Psoas muscle (tissue), 8 donors: ENCODE results near the gene IGFBP1. TPM values are rescaled to one million over a fixed set of nuclear protein-coding genes. Genes with fewer than 3 reads are reported as not detected.

Experiments used
- ATAC-seq, 4 donors: fragments of 200-7000 bp; cut with Tn5 transposase; one replicate each; pipeline ENCODE4 v1.9.1; 2020; ENCODE audit warnings: moderate library complexity in 3 of 4, mild to moderate bottlenecking in 2 of 4
- DNase-seq, 2 donors: peaks; one replicate each; pipeline ENCODE4 v3.0.0-alpha.2; 2020
- H3K27ac ChIP-seq: fragments of 200-600 bp; one replicate; pipeline ENCODE4 v1.8.0; 2022
- H3K27me3 ChIP-seq, 3 donors: fragments of 200-600 bp in 1 of 3; one replicate each; pipeline versions ENCODE4 v1.6.1 to v1.8.0; 2013 to 2022; ENCODE audit warnings: low read length in 2 of 3, mild to moderate bottlenecking in 2 of 3, moderate library complexity in 1 of 3; ENCODE audit not compliant: insufficient read depth in 3 of 3
- H3K36me3 ChIP-seq, 2 donors: fragments of 200-600 bp in 1 of 2; one replicate each; pipeline versions ENCODE4 v1.6.1 to v1.8.0; 2013 to 2022; ENCODE audit warnings: low read depth in 1 of 2, mild to moderate bottlenecking in 1 of 2, moderate library complexity in 1 of 2; ENCODE audit not compliant: insufficient read depth in 1 of 2
- H3K4me1 ChIP-seq: fragments of 200-600 bp; one replicate; pipeline ENCODE4 v1.8.0; 2022
- H3K4me3 ChIP-seq: fragments of 200-600 bp; one replicate; pipeline ENCODE4 v1.8.0; 2022; ENCODE audit warnings: mild to moderate bottlenecking
- H3K9me3 ChIP-seq: fragments of 200-600 bp; one replicate; pipeline ENCODE4 v1.8.0; 2022
- CTCF ChIP-seq: fragments of 200-600 bp; IDR thresholded peaks from one replicate; pipeline ENCODE4 v1.8.0; 2022; ENCODE audit warnings: antibody characterized with exemption
- WGBS, 3 donors: extraction: QIAGEN DNeasy Blood & Tissue Kit; methylation state at CpG; one replicate each; pipeline versions ENCODE4 v1.1.6 to v1.1.7; 2013; 5-methylcytosine and 5-hydroxymethylcytosine counted together
- intact Hi-C, 2 donors: fragments of 100-400 bp; cut with DNase I; formaldehyde crosslinking; loops; one replicate each; pipeline versions ENCODE4 v1.11.0 to v1.14.2; 2022
- polyA plus RNA-seq, 3 donors: library from polyadenylated mRNA; stranded (reverse); fragments of 200-250 nt; gene quantifications; one replicate each; pipeline ENCODE4 v1.2.3, GENCODE V29; 2013
- total RNA-seq, 4 donors: library from RNA; stranded (reverse); fragmentation: NEBNext Ultra II Directional in 2 of 4; extraction: Animal tissue kit (Norgen Biotek cat#: 25700) in 2 of 4; gene quantifications; one replicate each; pipeline versions ENCODE4 v1.2.1 to v1.2.4, GENCODE V29; 2021 to 2023
- donor health status: healthy with polysubstance abuse.
- donor health status: DM: no; HTN: no; CAD: no; lungs with moderate emphysema.
- donor health status: Bipolar disorder and iron deficiency.
- donor health status: healthy.
- donor health status: DM: yes; HTN: yes; CAD: no.
- donor health status: DM: no; HTN: no; CAD: no.
- donor health status: DM: no; HTN: no; CAD: no.
- donor health status: DM: yes; HTN: yes; CAD: no.

Gene IGFBP1
- total and polyA plus RNA-seq, 7 donors = not detected

- no peak for TF ChIP-seq CTCF
- ATAC-seq (no peak), DNase-seq (no peak)
- H3K36me3 ChIP-seq = no peaks in the 10 kb centered on the region
- no peak overlapping the region for H3K27ac ChIP-seq
- H3K27me3 ChIP-seq = peaks cover 0 to 61% (median 16%) of the 10 kb centered on the region in 3 donors
- H3K4me1 ChIP-seq = peaks cover 16% of the 10 kb centered on the region
- H3K9me3 ChIP-seq = no peaks in the 10 kb centered on the region
- 3 to 9% (median 8%) methylated on average over 17 to 31 of the region's 31 CpGs for WGBS, 3 donors
- H3K4me3 ChIP-seq = peak overlapping the region; percentile 65
- intact Hi-C loops = loop anchor here in 1 of 2 donors (2.0 kb wide), 1 partner anchor 1167 kb away; no protein-coding TSS in a partner anchor
These were observed 33.1 kb downstream of the IGFBP1 start for GRCh38 chr7:45921381-45921698.

- no peak overlapping the region for H3K27ac ChIP-seq
- peak; percentile 59 for TF ChIP-seq CTCF
- H3K36me3 ChIP-seq = no peaks in the 10 kb centered on the region
- ATAC-seq (peak in 3 of 4 donors; percentile 14 to 59 (median 29)), DNase-seq (peak; percentile 51 to 65)
- peak overlapping the region; percentile 65 for H3K4me3 ChIP-seq
- intact Hi-C loops = loop anchor here (2.0 kb wide), 1 partner anchor 1167 kb away; no protein-coding TSS in a partner anchor
- no peaks in the 10 kb centered on the region for H3K9me3 ChIP-seq
- H3K4me1 ChIP-seq = peaks cover 16% of the 10 kb centered on the region
- H3K27me3 ChIP-seq = peaks cover 0 to 61% (median 16%) of the 10 kb centered on the region in 3 donors
- 6 to 16% (median 15%) methylated on average over 36 of the region's 36 CpGs for WGBS, 3 donors
These were observed 33.6 kb downstream of the IGFBP1 start for GRCh38 chr7:45921699-45922519.

GRCh38 chr7:45922810-45923209 lies 34.5 kb downstream of the IGFBP1 start:
- Histone ChIP-seq H3K9me3 (no peaks in the 10 kb centered on the region), H3K4me3 (peak overlapping the region; percentile 65), H3K27ac (no peak overlapping the region), H3K36me3 (no peaks in the 10 kb centered on the region), H3K4me1 (peaks cover 10% of the 10 kb centered on the region), H3K27me3 (peaks cover 0 to 57% (median 16%) of the 10 kb centered on the region in 3 donors)
- TF ChIP-seq CTCF = no peak
- ATAC-seq = peak in 1 of 4 donors; percentile 8
- WGBS, 3 donors = 13 to 22% (median 16%) methylated on average over 11 of the region's 11 CpGs
- no peak for DNase-seq
- intact Hi-C loops = loop anchor here in 1 of 2 donors (2.0 kb wide), 1 partner anchor 1166 kb away; no protein-coding TSS in a partner anchor

DNA sequence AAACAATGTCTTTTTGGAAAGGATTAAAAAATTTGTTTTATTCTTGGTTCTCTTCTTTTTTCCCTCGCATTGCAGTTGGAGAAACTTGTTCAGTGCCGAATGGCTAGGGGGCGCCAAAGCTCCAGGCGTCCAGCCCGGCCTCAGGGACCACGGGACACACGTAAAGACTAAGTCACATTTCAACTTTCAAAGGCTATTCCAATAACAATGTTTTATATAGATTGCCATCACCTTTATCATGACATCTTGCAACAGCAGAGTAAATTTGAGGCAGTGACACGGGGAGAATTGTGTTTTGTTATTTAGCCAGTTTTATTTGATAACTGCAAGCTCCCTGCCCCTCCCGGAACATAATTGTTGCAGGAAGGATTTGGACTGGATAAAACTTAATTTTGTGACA lies 35.0 kb downstream of the IGFBP1 start:
- Histone ChIP-seq H3K9me3 (no peaks in the 10 kb centered on the region), H3K27ac (no peak overlapping the region), H3K27me3 (peaks cover 0 to 53% (median 16%) of the 10 kb centered on the region in 3 donors), H3K4me1 (peaks cover 9% of the 10 kb centered on the region), H3K4me3 (peak overlapping the region; percentile 65), H3K36me3 (no peaks in the 10 kb centered on the region)
- 8 to 10% (median 9%) methylated on average over 9 of the region's 9 CpGs for WGBS, 3 donors
- DNase-seq (peak; percentile 73 to 83), ATAC-seq (peak in 3 of 4 donors; percentile 60 to 74 (median 63))
- peak; percentile 85 for TF ChIP-seq CTCF
- intact Hi-C loops = loop anchor here in 1 of 2 donors (2.0 kb wide), 1 partner anchor 1166 kb away; no protein-coding TSS in a partner anchor
